HEK293 (cell line): ENCODE measurements around the gene TRIM47.
A peak's percentile ranks its signal among the peaks of the same experiment; 100 is the strongest.

Experiments used
- CTCF ChIA-PET: fragments of 350-600 bp; formaldehyde crosslinking; extraction: SDS; loops from one replicate; lab custom pipeline; 2021; ENCODE audit warnings: antibody characterized with exemption; lab: Yijun Ruan, JAX
- POLR2A ChIA-PET: fragments of 300-600 bp; formaldehyde crosslinking; extraction: SDS; loops from one replicate; lab custom pipeline; 2020; ENCODE audit warnings: antibody characterized with exemption, inconsistent platforms; lab: Yijun Ruan, JAX
- H3K27ac ChIP-seq: fragments of 200-500 bp; sonication (Bioruptor generic); 2 replicates; pipeline ENCODE4 v1.5.1; 2014; ENCODE audit warnings: low read depth, low read length, control low read depth, inconsistent platforms; ENCODE audit errors: extremely low read depth
- H3K36me3 ChIP-seq, 2 experiments: fragments of 200-500 bp in 1 of 2; sonication (Bioruptor generic) in 1 of 2; 1 replicate in 1 of 2; 2 replicates in 1 of 2; pipeline ENCODE4 v1.5.1; 2014 to 2017; ENCODE audit warnings: inconsistent platforms in 2 of 2, low read length in 2 of 2; ENCODE audit not compliant: control insufficient read depth in 2 of 2, insufficient read depth in 1 of 2
- H3K4me1 ChIP-seq: fragments of 200-500 bp; sonication (Bioruptor generic); 2 replicates; pipeline ENCODE4 v1.5.1; 2014; ENCODE audit warnings: mild to moderate bottlenecking, low read length, inconsistent platforms; ENCODE audit not compliant: control insufficient read depth, insufficient read depth
- H3K4me3 ChIP-seq: 2 replicates; pipeline ENCODE4 v1.5.1; 2011; ENCODE audit warnings: low read depth, mild to moderate bottlenecking, control low read depth, low read length, moderate library complexity
- H3K9me3 ChIP-seq: fragments of 200-500 bp; sonication (Bioruptor generic); 2 replicates; pipeline ENCODE4 v1.5.1; 2014; ENCODE audit warnings: low read depth, low read length, inconsistent platforms; ENCODE audit not compliant: control insufficient read depth, insufficient read depth
- BCL11B ChIP-seq: fragments of 450-650 bp; formaldehyde crosslinking; IDR thresholded peaks from 2 replicates; pipeline ENCODE4 v1.5.1; 2016; ENCODE audit warnings: low read depth, missing biosample characterization, missing genetic modification characterization
- BCL6B ChIP-seq: fragments of 450-650 bp; formaldehyde crosslinking; IDR thresholded peaks from 2 replicates; pipeline ENCODE4 v1.5.1; 2017; ENCODE audit warnings: missing biosample characterization, missing genetic modification characterization
- GLIS2 ChIP-seq: fragments of 450-650 bp; formaldehyde crosslinking; IDR thresholded peaks from 2 replicates; pipeline ENCODE4 v1.5.1; 2016; ENCODE audit warnings: missing biosample characterization, missing genetic modification characterization
- IKZF3 ChIP-seq: fragments of 450-650 bp; IDR thresholded peaks from 2 replicates; pipeline ENCODE4 v1.5.0; 2018; ENCODE audit warnings: missing biosample characterization, mild to moderate bottlenecking, missing genetic modification characterization, moderate library complexity
- KLF1 ChIP-seq: fragments of 450-650 bp; formaldehyde crosslinking; IDR thresholded peaks from 2 replicates; pipeline ENCODE4 v1.5.1; 2016; ENCODE audit warnings: missing biosample characterization, missing genetic modification characterization
- KLF7 ChIP-seq: fragments of 450-650 bp; formaldehyde crosslinking; IDR thresholded peaks from 2 replicates; pipeline ENCODE4 v1.5.1; 2016; ENCODE audit warnings: missing biosample characterization, missing genetic modification characterization, borderline replicate concordance
- KLF8 ChIP-seq: fragments of 450-650 bp; formaldehyde crosslinking; IDR thresholded peaks from 2 replicates; pipeline ENCODE4 v1.5.1; 2016; ENCODE audit warnings: missing biosample characterization, missing genetic modification characterization
- OSR2 ChIP-seq: fragments of 450-650 bp; formaldehyde crosslinking; IDR thresholded peaks from 2 replicates; pipeline ENCODE4 v1.5.1; 2016; ENCODE audit warnings: missing biosample characterization, missing genetic modification characterization
- OVOL3 ChIP-seq: fragments of 450-650 bp; formaldehyde crosslinking; IDR thresholded peaks from 2 replicates; pipeline ENCODE4 v1.5.1; 2016; ENCODE audit warnings: missing biosample characterization, missing genetic modification characterization
- PATZ1 ChIP-seq: fragments of 450-650 bp; formaldehyde crosslinking; IDR thresholded peaks from 2 replicates; pipeline ENCODE4 v1.5.1; 2016; ENCODE audit warnings: missing biosample characterization, missing genetic modification characterization
- PBX3 ChIP-seq: sonication (generic); formaldehyde crosslinking; IDR thresholded peaks from 2 replicates; pipeline ENCODE4 v1.8.1; 2022; ENCODE audit warnings: mild to moderate bottlenecking, moderate library complexity, missing genetic modification reagents
- PRDM1 ChIP-seq: fragments of 450-650 bp; formaldehyde crosslinking; IDR thresholded peaks from 2 replicates; pipeline ENCODE4; 2016; ENCODE audit warnings: missing biosample characterization, missing genetic modification characterization
- RBAK ChIP-seq: fragments of 450-650 bp; formaldehyde crosslinking; IDR thresholded peaks from 2 replicates; pipeline ENCODE4 v1.5.1; 2016; ENCODE audit warnings: missing biosample characterization, missing genetic modification characterization
- SALL2 ChIP-seq: fragments of 450-650 bp; formaldehyde crosslinking; IDR thresholded peaks from 2 replicates; pipeline ENCODE4 v1.5.0; 2017; ENCODE audit warnings: missing biosample characterization, mild to moderate bottlenecking, missing genetic modification characterization, borderline replicate concordance
- SP2 ChIP-seq: fragments of 450-650 bp; formaldehyde crosslinking; IDR thresholded peaks from 2 replicates; pipeline ENCODE4 v1.5.1; 2016; ENCODE audit warnings: missing biosample characterization, missing genetic modification characterization
- SP7 ChIP-seq: fragments of 450-650 bp; formaldehyde crosslinking; IDR thresholded peaks from 2 replicates; pipeline ENCODE4 v1.5.1; 2016; ENCODE audit warnings: missing biosample characterization, missing genetic modification characterization
- ZBTB17 ChIP-seq: fragments of 450-650 bp; formaldehyde crosslinking; IDR thresholded peaks from 2 replicates; pipeline ENCODE4 v1.5.1; 2016; ENCODE audit warnings: missing biosample characterization, missing genetic modification characterization
- ZBTB48 ChIP-seq: fragments of 450-650 bp; formaldehyde crosslinking; IDR thresholded peaks from 2 replicates; pipeline ENCODE4 v1.5.1; 2016; ENCODE audit warnings: missing biosample characterization, missing genetic modification characterization
- ZBTB8A ChIP-seq: fragments of 450-650 bp; formaldehyde crosslinking; IDR thresholded peaks from 2 replicates; pipeline ENCODE4 v1.5.1; 2016; ENCODE audit warnings: missing biosample characterization, missing genetic modification characterization
- ZFP69B ChIP-seq: fragments of 450-650 bp; formaldehyde crosslinking; IDR thresholded peaks from 2 replicates; pipeline ENCODE4 v1.5.1; 2016; ENCODE audit warnings: missing biosample characterization, missing genetic modification characterization
- ZIC2 ChIP-seq: fragments of 450-650 bp; formaldehyde crosslinking; IDR thresholded peaks from 2 replicates; pipeline ENCODE4 v1.5.1; 2016; ENCODE audit warnings: missing biosample characterization, missing genetic modification characterization
- ZNF138 ChIP-seq: fragments of 450-650 bp; formaldehyde crosslinking; IDR thresholded peaks from 2 replicates; pipeline ENCODE4 v1.5.1; 2016; ENCODE audit warnings: missing biosample characterization, missing genetic modification characterization, borderline replicate concordance
- ZNF140 ChIP-seq: fragments of 450-650 bp; formaldehyde crosslinking; IDR thresholded peaks from 2 replicates; pipeline ENCODE4 v1.5.1; 2016; ENCODE audit warnings: missing biosample characterization, missing genetic modification characterization
- ZNF2 ChIP-seq: fragments of 450-650 bp; formaldehyde crosslinking; IDR thresholded peaks from 2 replicates; pipeline ENCODE4 v1.5.1; 2016; ENCODE audit warnings: missing biosample characterization, missing genetic modification characterization
- ZNF280C ChIP-seq: fragments of 450-650 bp; formaldehyde crosslinking; IDR thresholded peaks from 2 replicates; pipeline ENCODE4 v1.5.1; 2016; ENCODE audit warnings: missing biosample characterization, missing genetic modification characterization
- ZNF433 ChIP-seq: fragments of 450-650 bp; formaldehyde crosslinking; IDR thresholded peaks from 2 replicates; pipeline ENCODE4 v1.5.1; 2016; ENCODE audit warnings: missing biosample characterization, missing genetic modification characterization, low read depth
- ZNF473 ChIP-seq: fragments of 450-650 bp; formaldehyde crosslinking; IDR thresholded peaks from 2 replicates; pipeline ENCODE4 v1.5.1; 2017; ENCODE audit warnings: missing biosample characterization, missing genetic modification characterization
- ZNF558 ChIP-seq: fragments of 450-650 bp; formaldehyde crosslinking; IDR thresholded peaks from 2 replicates; pipeline ENCODE4 v1.5.1; 2016; ENCODE audit warnings: missing biosample characterization, missing genetic modification characterization
- ZNF600 ChIP-seq: fragments of 450-650 bp; formaldehyde crosslinking; IDR thresholded peaks from 2 replicates; pipeline ENCODE4 v1.5.1; 2016; ENCODE audit warnings: missing biosample characterization, missing genetic modification characterization
- ZNF621 ChIP-seq: fragments of 450-650 bp; formaldehyde crosslinking; IDR thresholded peaks from 2 replicates; pipeline ENCODE4 v1.5.1; 2017; ENCODE audit warnings: missing biosample characterization, missing genetic modification characterization
- ZNF658 ChIP-seq: fragments of 450-650 bp; formaldehyde crosslinking; IDR thresholded peaks from 2 replicates; pipeline ENCODE4; 2016; ENCODE audit warnings: missing biosample characterization, missing genetic modification characterization
- ZSCAN18 ChIP-seq: fragments of 450-650 bp; formaldehyde crosslinking; IDR thresholded peaks from 2 replicates; pipeline ENCODE4 v1.5.1; 2016; ENCODE audit warnings: missing biosample characterization, missing genetic modification characterization

TRIM47 gene

GRCh38 chr17:75864448-75864871, 13.9 kb downstream of the TRIM47 start:
- no peaks in the 10 kb centered on the region for H3K36me3 ChIP-seq
- no peaks in the 10 kb centered on the region for H3K9me3 ChIP-seq
- no peak overlapping the region for H3K27ac ChIP-seq
- 0 out of 2 replicates have a peak, but pooled peaks cover 4% of the 10 kb centered on the region for H3K4me1 ChIP-seq
- POLR2A ChIA-PET = interaction anchor here (0.8 to 1.3 kb wide), 4 partner anchors 9 to 85 kb away, joined by 4 to 9 read pairs (median 6); partner anchors contain the start of genes TRIM47, TRIM65 and WBP2
- CTCF ChIA-PET = interaction anchor here (0.7 to 1.5 kb wide), 5 partner anchors 9 to 115 kb away, joined by 3 to 8 read pairs (median 3); partner anchors contain the start of gene TRIM47
- H3K4me3 ChIP-seq = no peak overlapping the region
- TF ChIP-seq ZSCAN18 (no peak), ZNF138 (tag by site-specific recombination) (no peak), ZNF600 (tag by site-specific recombination) (peak; percentile 50; the same call in 1 of the 2 replicates), ZIC2 (tag by site-specific recombination) (peak; percentile 96), BCL6B (tag by site-specific recombination) (peak; percentile 71), PBX3 (CRISPR knock-in tag) (no peak), SALL2 (tag by site-specific recombination) (no peak), ZFP69B (tag by site-specific recombination) (peak; percentile 78; the same call in 1 of the 2 replicates), OSR2 (tag by site-specific recombination) (0 out of 2 replicates have a peak, but pooled peaks have one; percentile 16), PRDM1 (tag by site-specific recombination) (no peak), IKZF3 (tag by site-specific recombination) (0 out of 2 replicates have a peak, but pooled peaks have one; percentile 16), ZNF140 (tag by site-specific recombination) (no peak), BCL11B (tag by site-specific recombination) (no peak), ZNF658 (tag by site-specific recombination) (no peak), KLF1 (tag by site-specific recombination) (peak; percentile 54; the same call in 1 of the 2 replicates), ZBTB48 (tag by site-specific recombination) (0 out of 2 replicates have a peak, but pooled peaks have one; percentile 26), ZNF280C (tag by site-specific recombination) (no peak), ZBTB8A (tag by site-specific recombination) (peak; percentile 32; the same call in 1 of the 2 replicates), ZNF558 (tag by site-specific recombination) (no peak), OVOL3 (tag by site-specific recombination) (no peak), RBAK (tag by site-specific recombination) (no peak), SP2 (tag by site-specific recombination) (peak; percentile 67), ZBTB17 (tag by site-specific recombination) (no peak), KLF7 (no peak), ZNF2 (tag by site-specific recombination) (no peak), ZNF473 (tag by site-specific recombination) (no peak), ZNF433 (no peak), SP7 (tag by site-specific recombination) (peak; percentile 48), KLF8 (0 out of 2 replicates have a peak, but pooled peaks have one; percentile 27), PATZ1 (tag by site-specific recombination) (peak; percentile 60; the same call in 1 of the 2 replicates), ZNF621 (no peak), GLIS2 (tag by site-specific recombination) (peak; percentile 71)
